ENCODE results near the gene RNF152. TPM values are rescaled to one million over a fixed set of nuclear protein-coding genes. Genes with fewer than 3 reads are reported as not detected.
"Not testable (repeated sequence)": the region's sequence is repeated elsewhere in the genome, so short reads cannot be mapped to it uniquely, and the experiment has no call there.

RNF152 gene
- total RNA-seq, 4 donors from 2014 or later = 49.3 to 143 (median 95.2) TPM

DNA sequence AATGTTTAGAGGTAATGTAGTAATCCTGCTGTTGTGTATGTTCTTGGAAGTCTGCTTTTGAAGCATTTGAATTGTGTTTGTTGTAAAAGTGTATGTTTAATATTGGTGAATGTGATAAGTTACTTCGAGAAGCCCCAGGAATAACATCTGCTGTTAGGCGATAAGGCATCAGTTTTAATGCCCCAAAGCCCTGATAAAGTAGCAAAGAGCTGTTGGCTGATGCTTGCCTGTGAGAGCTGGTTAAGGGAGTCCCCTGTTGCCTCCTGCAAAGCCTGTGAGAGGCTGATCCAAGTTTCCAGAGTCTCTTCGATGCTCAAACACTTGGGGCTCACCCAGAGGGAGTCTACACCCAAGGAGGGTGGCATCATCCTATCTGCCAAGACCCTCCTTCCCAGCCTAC is 110.3 kb downstream of the RNF152 start:
- Histone ChIP-seq H3K36me3 (no peaks in the 10 kb centered on the region), H3K27ac (no peak overlapping the region), H3K4me3 (no peak overlapping the region), H3K4me1 (no peaks in the 10 kb centered on the region), H3K27me3 (no peaks in the 10 kb centered on the region), H3K9me3 (no peaks in the 10 kb centered on the region)
- 85% methylated on average over 3 of the region's 3 CpGs for WGBS
- no peak for DNase-seq (ENCODE audit: low spot score in 2 of 2)
- no peak for TF ChIP-seq EP300 (IDR thresholded peaks at IDR 0.05)
- TF ChIP-seq, protein P1, sequence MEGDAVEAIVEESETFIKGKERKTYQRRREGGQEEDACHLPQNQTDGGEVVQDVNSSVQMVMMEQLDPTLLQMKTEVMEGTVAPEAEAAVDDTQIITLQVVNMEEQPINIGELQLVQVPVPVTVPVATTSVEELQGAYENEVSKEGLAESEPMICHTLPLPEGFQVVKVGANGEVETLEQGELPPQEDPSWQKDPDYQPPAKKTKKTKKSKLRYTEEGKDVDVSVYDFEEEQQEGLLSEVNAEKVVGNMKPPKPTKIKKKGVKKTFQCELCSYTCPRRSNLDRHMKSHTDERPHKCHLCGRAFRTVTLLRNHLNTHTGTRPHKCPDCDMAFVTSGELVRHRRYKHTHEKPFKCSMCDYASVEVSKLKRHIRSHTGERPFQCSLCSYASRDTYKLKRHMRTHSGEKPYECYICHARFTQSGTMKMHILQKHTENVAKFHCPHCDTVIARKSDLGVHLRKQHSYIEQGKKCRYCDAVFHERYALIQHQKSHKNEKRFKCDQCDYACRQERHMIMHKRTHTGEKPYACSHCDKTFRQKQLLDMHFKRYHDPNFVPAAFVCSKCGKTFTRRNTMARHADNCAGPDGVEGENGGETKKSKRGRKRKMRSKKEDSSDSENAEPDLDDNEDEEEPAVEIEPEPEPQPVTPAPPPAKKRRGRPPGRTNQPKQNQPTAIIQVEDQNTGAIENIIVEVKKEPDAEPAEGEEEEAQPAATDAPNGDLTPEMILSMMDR (IDR thresholded peaks at IDR 0.05) = no peak
- TF ChIP-seq POLR2AphosphoS5 (IDR thresholded peaks at IDR 0.05) = no peak
- no peak for TF ChIP-seq POLR2A (IDR thresholded peaks at IDR 0.05)

DNA sequence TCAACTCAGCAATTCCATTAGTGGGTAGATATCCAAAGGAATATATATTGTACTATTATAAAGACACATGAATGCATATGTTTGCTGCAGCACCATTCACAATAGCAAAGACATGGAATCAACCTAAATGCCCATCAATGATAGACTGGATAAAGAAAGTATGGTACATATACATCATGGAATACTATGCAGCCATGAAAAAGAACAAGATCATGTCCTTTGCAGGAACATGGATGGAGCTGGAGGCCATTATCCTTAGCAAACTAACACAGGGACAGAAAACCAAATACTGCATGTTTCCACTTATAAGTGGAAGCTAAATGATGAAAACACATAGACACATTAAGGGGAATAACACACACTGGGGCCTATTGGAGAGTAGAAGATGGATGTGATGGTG is 116.6 kb downstream of the RNF152 start:
- not testable (repeated sequence) for H3K36me3 ChIP-seq; DNase-seq (ENCODE audit: low spot score in 2 of 2); H3K27me3 ChIP-seq; H3K27ac ChIP-seq; H3K9me3 ChIP-seq; H3K4me3 ChIP-seq; H3K4me1 ChIP-seq

DNA sequence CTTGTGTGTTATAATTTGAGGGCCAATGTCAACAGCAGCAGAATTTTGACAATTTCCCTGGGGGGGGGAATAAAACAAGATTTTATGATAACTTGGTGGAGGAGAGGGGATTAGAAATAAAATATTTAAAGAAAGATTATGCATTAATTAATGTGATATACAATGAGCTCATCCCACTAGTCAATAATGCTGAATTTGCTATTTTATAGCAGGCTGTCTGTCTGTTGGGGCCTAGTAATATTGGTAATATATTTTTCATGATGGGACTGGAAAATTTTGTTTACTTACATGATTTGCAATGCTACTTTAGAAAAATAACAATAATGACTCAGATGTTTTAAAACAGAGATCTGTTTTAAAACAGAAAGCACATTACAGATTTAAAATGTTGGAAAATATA is 118.0 kb downstream of the RNF152 start:
- no peak for TF ChIP-seq POLR2AphosphoS5 (IDR thresholded peaks at IDR 0.05)
- TF ChIP-seq, protein P1 (IDR thresholded peaks at IDR 0.05) = no peak
- no peak for TF ChIP-seq POLR2A (IDR thresholded peaks at IDR 0.05)
- no peak for TF ChIP-seq EP300 (IDR thresholded peaks at IDR 0.05)
- no peaks in the 10 kb centered on the region for H3K4me1 ChIP-seq
- no peak overlapping the region for H3K27ac ChIP-seq
- no peaks in the 10 kb centered on the region for H3K36me3 ChIP-seq
- no peak overlapping the region for H3K4me3 ChIP-seq
- no peaks in the 10 kb centered on the region for H3K9me3 ChIP-seq
- no peaks in the 10 kb centered on the region for H3K27me3 ChIP-seq
- no peak for DNase-seq (ENCODE audit: low spot score in 2 of 2)

DNA sequence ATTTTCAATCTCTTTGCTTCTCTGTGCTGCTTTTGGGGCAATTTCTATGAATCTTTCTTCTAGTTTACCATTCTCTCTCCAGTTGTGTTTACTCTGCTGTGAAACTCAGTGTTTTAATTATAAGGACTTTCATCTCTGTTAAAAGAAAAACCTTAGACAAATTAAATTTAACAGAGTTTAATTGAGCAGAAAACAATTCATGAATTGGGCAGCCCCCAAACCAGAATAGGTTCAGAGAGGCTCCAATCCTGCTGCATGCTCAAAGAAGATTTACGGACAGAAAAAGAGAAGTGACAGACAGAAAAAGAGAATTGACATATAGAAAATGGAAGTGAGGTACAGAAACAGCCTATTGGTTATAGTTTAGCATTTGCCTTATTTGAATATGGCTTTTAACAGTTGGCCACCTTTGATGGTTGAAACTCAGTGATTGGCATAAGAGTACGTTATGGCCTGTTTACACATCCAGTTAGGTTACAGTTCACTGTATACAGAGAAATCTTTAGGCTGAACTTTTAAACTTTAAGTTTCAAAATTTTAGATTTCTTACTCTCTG is 120.4 kb downstream of the RNF152 start:
- 70% methylated on average over 2 of the region's 2 CpGs for WGBS
- TF ChIP-seq POLR2AphosphoS5 (IDR thresholded peaks at IDR 0.05) = no peak
- TF ChIP-seq EP300 (IDR thresholded peaks at IDR 0.05) = no peak
- TF ChIP-seq, protein P1 (IDR thresholded peaks at IDR 0.05) = no peak
- TF ChIP-seq POLR2A (IDR thresholded peaks at IDR 0.05) = no peak
- Histone ChIP-seq H3K36me3 (no peaks in the 10 kb centered on the region), H3K27ac (no peak overlapping the region), H3K27me3 (no peaks in the 10 kb centered on the region), H3K9me3 (no peaks in the 10 kb centered on the region), H3K4me1 (no peaks in the 10 kb centered on the region), H3K4me3 (no peak overlapping the region)
- no peak for DNase-seq (ENCODE audit: low spot score in 2 of 2)

DNA sequence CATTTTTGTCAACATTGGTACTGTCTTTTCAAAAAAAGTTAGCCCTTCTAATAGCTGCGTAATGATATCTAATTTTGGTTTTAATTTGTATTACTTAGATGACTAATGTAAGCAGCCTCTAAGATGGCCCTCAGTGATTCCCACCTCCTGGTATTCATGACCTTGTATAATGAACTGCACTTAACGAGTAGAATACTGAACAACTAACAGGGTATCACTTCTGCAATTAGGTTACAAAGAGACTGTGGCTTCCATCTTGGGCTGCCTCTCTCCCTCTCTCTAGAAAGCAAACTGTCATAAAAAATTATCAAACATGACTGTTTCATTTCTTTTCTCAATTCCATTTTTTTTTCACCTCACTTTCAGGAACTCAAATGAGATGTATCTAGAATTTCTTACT is 120.9 kb downstream of the RNF152 start:
- Histone ChIP-seq H3K4me3 (no peak overlapping the region), H3K27ac (no peak overlapping the region), H3K27me3 (no peaks in the 10 kb centered on the region), H3K4me1 (no peaks in the 10 kb centered on the region), H3K9me3 (no peaks in the 10 kb centered on the region), H3K36me3 (no peaks in the 10 kb centered on the region)
- TF ChIP-seq, protein P1 (IDR thresholded peaks at IDR 0.05) = no peak
- TF ChIP-seq POLR2A (IDR thresholded peaks at IDR 0.05) (no peak), EP300 (IDR thresholded peaks at IDR 0.05) (no peak), POLR2AphosphoS5 (IDR thresholded peaks at IDR 0.05) (no peak)
- WGBS = 88% methylated on average over 2 of the region's 2 CpGs
- no peak for DNase-seq (ENCODE audit: low spot score in 2 of 2)

DNA sequence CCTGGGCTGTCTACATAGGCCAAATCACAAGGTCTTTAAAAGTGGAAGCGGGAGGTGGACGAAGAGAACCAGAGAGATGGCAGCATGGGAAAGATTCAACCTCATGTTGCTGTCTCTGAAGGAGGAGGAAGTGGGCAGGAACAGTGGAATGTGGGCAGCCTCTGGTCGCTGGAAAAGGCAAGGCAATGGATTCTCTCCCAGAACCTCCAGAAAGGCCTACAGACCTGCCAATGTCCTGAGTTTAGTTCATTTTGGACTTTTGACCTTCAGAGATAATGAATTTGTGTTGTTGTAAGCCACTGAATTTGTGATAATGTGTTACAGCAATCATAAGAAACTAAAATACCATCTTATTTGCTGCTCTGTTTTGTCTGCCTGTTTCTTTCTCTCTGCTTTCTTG is 122.5 kb downstream of the RNF152 start:
- Histone ChIP-seq H3K4me3 (no peak overlapping the region), H3K36me3 (no peaks in the 10 kb centered on the region), H3K27me3 (no peaks in the 10 kb centered on the region), H3K9me3 (no peaks in the 10 kb centered on the region), H3K4me1 (no peaks in the 10 kb centered on the region), H3K27ac (no peak overlapping the region)
- TF ChIP-seq, protein P1 (IDR thresholded peaks at IDR 0.05) = no peak
- TF ChIP-seq POLR2A (IDR thresholded peaks at IDR 0.05) = no peak
- no peak for TF ChIP-seq POLR2AphosphoS5 (IDR thresholded peaks at IDR 0.05)
- TF ChIP-seq EP300 (IDR thresholded peaks at IDR 0.05) = no peak
- no peak for DNase-seq (ENCODE audit: low spot score in 2 of 2)
- 84% methylated on average over 3 of the region's 3 CpGs for WGBS
